B cell (primary cell): ENCODE measurements around the gene PLEKHG4B.

ENCODE experiments used
- CTCF ChIP-seq: fragments of 200-600 bp; IDR thresholded peaks from one replicate; pipeline ENCODE4 v1.8.0; 2022; ENCODE audit warnings: antibody characterized with exemption, mild to moderate bottlenecking
- EZH2 ChIP-seq: IDR thresholded peaks from 2 replicates; pipeline ENCODE4 v1.6.1; 2012; ENCODE audit warnings: borderline replicate concordance, low read depth, mild to moderate bottlenecking, moderate library complexity, low read length; ENCODE audit not compliant: insufficient read depth, poor library complexity, severe bottlenecking

- no peak for TF ChIP-seq CTCF
- TF ChIP-seq EZH2: no peak
Observed at GRCh38 chr5:42250-42649, 49.7 kb upstream of the PLEKHG4B start.
